CD4-positive, alpha-beta T cell treated with Interleukin-10 for 1 hour (primary cell): ENCODE results near the gene C1QC.

Experiments used
- DNase-seq: peaks from one replicate; pipeline ENCODE4 v3.0.0-alpha.2; 2020

Gene C1QC

DNA sequence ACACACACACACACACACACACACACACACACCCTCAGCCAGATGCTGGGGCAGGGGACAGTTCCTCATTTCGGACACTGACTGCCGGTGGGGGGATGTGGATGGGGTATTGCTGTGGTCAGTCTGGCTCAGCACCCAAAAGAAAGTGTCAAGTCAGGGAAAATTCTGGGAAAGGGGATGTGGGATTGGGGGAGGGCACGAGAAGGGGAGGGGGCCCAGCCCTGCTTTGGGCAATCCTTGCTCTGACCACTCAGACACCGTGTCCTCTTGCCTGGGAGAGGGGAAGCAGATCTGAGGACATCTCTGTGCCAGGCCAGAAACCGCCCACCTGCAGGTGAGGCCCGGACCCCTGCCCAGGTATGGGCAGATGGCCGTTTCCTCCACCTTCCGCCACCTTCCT lies at the start of gene C1QC:
Gene C1QC, plus strand, starts transcription at position 253 of the 400 bp plus-strand sequence. CDS start 391 bp downstream, outside the sequence.
- DNase-seq, result no peak

DNA sequence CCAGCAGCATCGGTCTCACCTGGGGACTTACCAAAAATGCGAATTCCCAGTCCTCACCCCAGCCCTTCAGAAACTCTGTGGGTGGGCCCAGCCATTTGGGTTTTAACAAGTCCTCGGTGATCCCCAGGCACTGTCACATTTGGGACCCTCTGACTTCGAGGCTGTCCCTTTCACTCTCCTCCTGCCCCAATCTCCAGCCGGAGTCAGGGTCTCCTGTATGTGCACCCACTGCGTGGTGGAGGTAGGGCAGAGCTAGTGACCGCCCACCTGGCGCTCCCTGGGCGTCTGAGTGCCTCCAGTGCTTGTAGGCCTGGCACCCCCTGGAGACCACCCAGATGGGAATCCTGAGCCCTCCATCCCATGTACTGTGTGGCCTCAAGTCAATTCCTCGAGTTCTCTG lies 49.0 kb upstream of the C1QC start:
- DNase-seq, result no peak

- no peak for DNase-seq
Observed at GRCh38 chr1:22595108-22595507, 48.3 kb upstream of the C1QC start.

DNA sequence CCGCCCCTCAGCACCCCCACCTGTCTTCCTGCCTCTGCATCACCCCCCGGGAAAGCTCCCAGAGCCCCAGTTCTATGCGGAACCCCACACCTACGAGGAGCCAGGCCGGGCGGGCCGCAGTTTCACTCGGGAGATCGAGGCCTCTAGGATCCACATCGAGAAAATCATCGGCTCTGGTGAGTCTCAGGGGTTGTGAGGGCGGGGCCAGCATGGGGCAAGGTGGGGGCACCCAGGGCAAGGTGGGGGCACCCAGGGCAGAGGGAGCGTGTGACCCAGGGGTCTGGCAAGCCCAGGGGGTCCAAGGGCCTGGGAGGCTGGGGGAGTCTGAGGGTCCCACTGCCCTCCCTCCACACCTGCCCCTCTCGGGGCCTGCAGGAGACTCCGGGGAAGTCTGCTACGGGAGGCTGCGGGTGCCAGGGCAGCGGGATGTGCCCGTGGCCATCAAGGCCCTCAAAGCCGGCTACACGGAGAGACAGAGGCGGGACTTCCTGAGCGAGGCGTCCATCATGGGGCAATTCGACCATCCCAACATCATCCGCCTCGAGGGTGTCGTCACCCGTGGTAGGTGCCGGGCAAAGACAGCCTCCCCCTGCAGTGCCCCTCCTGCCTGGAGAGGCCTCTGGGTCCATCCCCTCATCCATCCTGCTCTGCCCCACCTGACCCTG lies 46.0 kb upstream of the C1QC start:
- no peak for DNase-seq

DNA sequence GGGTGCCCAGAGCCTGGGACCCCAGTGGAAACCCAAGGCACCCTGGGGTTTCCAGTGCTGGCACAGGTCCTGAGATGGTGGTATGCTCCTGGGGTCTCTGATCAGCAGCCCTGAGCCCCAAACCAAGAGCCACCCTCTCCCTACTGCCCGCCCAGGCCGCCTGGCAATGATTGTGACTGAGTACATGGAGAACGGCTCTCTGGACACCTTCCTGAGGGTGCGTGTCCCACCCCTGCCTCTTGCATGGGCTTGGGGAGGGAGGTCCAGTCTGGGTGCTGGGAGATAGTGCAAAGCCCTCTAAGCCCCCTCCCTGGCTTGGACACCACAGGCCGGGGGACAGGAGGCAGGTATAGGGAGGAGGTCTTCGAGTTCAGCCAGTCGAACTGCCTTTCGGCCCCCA lies 45.4 kb upstream of the C1QC start:
- DNase-seq, result no peak

DNA sequence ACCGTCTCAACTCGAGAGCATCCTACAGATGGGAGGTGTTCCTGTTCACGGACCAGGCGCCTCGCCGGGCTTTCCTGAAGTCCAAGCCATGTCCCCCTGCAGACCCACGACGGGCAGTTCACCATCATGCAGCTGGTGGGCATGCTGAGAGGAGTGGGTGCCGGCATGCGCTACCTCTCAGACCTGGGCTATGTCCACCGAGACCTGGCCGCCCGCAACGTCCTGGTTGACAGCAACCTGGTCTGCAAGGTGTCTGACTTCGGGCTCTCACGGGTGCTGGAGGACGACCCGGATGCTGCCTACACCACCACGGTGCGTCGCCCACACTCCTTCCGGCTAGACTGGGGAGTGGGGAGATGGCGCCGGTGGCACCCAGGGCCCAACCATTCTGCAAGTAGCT lies 44.7 kb upstream of the C1QC start:
- no peak for DNase-seq

GRCh38 chr1:22600071-22600816 lies 43.2 kb upstream of the C1QC start:
- DNase-seq, result no peak

DNA sequence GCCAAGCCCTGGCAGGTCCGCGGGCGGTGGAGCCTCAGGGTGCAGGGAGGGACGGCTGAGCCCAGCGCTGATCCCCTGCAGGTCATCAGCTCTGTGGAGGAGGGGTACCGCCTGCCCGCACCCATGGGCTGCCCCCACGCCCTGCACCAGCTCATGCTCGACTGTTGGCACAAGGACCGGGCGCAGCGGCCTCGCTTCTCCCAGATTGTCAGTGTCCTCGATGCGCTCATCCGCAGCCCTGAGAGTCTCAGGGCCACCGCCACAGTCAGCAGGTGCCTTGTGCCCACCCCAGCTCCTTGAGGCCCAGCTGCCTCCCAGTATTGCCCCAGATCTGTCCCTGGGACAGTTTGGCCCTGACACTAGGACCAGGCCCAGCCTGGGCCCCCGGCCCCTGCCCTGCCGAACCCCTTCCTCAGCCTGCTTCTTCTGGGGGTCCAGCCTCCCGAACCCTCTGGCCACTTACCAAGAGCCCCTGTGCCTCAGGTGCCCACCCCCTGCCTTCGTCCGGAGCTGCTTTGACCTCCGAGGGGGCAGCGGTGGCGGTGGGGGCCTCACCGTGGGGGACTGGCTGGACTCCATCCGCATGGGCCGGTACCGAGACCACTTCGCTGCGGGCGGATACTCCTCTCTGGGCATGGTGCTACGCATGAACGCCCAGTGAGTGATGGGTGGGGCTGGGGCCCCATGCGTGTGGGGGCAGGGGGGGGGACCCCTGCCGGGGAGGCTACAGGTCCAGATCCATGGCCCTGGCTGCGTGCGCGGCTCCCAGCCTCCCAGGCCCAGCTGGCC lies 42.4 kb upstream of the C1QC start:
- no peak for DNase-seq

DNA sequence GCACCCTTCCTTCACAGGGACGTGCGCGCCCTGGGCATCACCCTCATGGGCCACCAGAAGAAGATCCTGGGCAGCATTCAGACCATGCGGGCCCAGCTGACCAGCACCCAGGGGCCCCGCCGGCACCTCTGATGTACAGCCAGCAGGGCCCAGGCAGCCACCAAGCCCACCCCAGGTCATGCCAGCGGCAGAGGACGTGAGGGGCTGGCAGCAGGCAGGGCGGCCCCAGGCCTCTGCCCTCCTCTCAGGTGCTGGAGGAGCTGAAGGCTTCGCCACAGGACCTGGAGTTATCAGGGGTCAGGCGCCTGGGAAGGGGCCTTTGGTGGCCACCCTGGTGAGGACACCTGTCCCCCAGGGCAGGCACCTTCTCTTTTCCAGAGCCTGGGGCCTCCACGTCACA lies 41.8 kb upstream of the C1QC start:
- no peak for DNase-seq

DNA sequence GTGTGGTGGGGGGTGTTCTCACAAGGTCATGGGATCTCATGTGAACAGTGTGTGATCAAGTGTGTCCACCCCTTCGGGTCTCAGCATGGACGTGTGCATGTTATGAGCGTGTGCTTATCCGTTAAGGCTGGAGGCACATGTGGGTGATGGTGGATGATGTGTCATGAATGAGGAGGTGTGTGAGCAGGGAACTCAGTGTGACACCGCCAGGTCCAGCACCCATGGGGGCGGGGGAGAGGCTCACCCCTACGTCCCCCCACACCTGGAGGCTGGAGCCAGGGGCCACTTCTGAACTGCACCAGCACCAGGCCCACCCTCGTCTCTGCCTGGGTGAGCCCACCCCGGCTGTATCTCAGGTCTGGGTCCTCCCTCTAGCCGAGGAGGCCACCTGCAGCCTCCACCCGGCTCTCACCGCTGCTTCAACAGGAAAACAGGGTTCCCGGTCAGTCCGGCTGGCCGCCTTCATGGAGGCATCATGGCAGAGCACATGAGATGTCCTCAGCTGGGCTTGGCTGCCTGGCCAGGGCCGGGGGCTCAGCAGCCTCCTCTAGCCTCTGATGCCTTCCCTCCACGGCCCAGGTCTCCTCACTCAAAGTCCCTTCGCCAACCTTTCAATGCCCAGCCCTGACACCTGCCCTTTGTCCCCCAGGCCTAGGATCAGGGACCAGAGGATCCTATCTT lies 41.2 kb upstream of the C1QC start:
- DNase-seq, result no peak

DNA sequence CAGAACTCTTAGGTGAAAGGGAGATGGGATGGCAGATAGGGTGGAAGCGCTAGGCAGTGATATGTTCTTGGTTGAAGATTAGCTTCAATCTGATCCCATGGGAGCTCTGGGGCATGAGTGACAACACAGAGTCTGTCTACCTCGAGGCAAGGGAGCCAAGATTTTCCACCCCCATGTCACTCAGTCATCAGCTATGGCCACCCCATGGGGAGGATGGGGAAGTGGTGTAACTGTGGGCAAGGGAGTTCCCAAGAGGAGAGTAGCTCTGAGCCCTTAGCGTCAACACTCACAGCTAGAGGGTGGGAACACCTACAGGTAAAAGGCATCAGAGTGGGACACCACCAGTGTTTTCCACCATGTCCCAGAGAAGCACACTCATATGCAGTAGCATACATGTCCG lies 37.3 kb upstream of the C1QC start:
- no peak for DNase-seq

DNA sequence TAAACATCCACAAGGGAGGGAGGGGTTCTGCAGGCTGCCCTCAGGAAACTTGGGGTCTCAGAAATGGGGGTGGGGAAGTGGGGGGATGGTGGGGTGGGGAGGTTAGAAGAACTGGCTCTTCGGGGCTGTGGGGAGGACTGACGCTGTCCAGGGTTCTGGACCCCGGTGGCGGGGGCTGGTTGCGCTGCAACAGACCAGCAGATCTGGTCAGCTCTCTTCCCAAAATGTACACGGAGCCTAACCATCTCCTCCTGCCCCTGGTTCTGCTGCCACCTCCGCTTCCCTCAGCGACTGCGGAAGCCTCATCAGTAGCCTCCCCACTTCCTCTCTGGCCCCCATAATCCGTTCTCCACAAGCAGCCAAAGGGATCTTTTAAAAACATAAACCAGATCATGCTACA lies 36.3 kb upstream of the C1QC start:
- no peak for DNase-seq

GRCh38 chr1:22608361-22608760 lies 35.1 kb upstream of the C1QC start:
- DNase-seq, result no peak

DNA sequence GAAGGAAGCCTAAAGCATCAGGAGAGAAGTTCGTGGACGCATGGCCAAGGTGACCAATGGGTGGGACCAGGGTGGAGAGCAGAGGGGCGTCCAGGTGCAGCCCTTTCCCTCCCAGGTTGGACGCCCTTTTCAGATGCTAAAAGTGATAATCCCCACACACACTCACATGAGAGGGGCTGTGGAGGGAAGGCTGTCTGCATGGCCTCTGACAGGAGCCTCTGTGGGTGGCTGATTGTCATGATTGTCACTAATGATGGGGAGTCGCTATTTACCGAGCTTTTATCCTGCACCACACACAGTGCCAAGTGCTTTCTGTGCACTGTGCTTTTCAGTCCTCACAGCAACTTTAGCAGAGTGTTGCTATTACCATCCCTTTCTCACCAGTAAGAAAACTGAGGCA lies 34.1 kb upstream of the C1QC start:
- no peak for DNase-seq

DNA sequence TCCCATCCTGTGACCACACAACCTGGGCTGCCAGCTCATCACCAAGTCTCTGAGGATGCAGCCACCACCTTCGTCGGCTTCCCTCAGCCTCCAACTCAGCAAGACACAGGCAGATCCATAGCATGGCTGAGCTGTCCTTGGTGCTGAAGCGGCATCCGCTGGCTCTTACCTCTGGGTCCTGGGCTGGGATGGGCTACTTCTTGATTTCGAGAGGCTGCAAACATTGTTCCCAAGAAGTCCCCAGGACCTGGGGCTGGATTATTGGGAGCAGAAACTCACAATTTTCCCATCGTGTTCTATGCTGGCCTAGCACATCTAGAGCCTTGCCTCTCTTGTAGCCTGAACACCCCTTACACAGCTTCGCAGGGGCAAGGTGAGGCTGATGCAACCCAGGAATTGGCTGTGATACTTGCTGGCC lies 31.9 kb upstream of the C1QC start:
- DNase-seq, result no peak

- DNase-seq, result no peak
Observed at GRCh38 chr1:22612671-22613571, 30.5 kb upstream of the C1QC start.

- no peak for DNase-seq
Observed at GRCh38 chr1:22613572-22613918, 29.9 kb upstream of the C1QC start.

DNA sequence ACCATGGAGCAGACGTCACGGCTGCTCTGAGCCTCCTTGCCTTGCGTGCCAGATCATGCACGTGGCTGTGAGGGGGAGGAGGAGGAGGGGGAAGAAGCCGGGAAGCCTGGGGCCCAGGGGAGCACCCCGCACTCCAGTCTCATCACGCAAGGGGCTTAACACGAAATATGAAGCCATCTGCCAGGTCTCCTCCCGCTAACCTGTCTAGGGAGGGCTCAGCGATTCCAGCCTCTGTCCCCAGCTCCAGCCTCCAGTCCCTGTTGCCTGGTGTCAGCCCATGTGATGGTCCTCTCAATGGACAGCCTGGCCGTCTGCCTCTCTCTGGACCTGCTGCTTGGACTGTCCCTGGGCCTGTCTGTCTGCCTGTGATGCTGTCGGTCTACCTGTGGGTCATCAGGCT lies 29.5 kb upstream of the C1QC start:
- no peak for DNase-seq

DNA sequence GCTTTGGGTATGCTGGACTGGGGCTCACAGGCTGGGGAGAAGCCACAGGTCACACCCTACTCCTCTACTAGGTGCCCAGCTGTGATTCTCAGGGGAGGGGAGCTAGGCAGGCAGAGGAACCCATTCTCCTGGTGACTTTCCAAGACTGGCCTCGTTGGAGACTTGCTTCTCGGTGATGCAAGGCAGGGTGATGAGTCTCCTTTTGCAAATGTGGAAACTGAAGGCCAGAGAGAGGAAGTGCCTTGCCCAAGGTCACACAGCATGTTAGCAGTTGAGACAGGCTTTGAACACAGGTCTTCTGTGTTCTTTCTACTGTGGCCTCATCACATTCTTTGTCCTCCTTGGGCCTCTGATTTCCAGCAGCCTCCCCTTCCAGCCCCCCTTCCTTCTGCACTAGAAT lies 27.5 kb upstream of the C1QC start:
- DNase-seq, result no peak

DNA sequence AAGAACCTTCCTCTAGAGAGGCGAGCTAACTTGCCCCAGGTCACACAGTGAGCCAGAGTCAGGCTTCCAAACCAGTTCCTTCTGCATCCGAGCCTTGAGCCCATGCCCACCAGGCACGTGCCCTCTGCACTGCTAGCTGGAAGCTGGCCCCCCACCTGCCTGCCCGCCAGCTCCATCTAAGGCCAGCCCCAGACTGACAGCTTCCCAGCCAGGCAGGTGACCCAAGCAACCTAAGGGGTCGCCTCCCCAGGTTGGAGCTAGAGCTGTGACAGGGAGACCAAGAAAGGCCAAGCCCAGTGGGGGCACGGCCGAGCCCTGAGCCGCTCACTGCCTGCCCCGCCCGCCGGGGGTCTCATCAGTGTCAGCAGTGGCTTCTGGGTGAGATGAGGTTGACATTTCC lies 26.9 kb upstream of the C1QC start:
- no peak for DNase-seq

DNA sequence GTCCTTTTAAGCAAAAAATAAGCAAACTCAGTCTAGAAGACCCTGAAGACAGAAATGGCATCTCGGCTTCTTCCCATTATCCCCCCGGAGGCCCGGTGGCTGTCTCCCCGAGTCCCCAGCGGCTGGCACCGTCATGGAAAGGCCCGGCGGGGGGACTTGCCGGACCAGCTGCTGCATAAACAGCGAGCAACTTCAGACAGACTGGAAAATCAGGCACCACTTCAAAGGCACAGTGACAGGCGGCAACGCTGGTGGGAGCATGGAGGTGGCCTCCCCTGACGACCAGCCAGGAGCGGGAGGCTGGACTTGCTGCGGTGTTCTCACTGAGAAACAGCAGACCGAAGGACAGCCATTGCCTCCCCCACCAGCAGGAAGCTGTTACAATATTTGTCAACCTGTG lies 25.4 kb upstream of the C1QC start:
- no peak for DNase-seq

- DNase-seq, result no peak
Observed at GRCh38 chr1:22619252-22619651, 24.2 kb upstream of the C1QC start.
